Limb (tissue), 2 donors: ENCODE results near the gene IGSF1.
A peak's percentile ranks its signal among the peaks of the same experiment; 100 is the strongest.
"Not testable (repeated sequence)": the region's sequence is repeated elsewhere in the genome, so short reads cannot be mapped to it uniquely, and the experiment has no call there.

ENCODE experiments used
- DNase-seq, 2 donors: peaks; one replicate each; pipeline ENCODE4 v3.0.0-alpha.2; 2016; ENCODE audit errors: extremely low spot score in 2 of 2

The IGSF1 gene

GRCh38 chrX:131270080-131270479 is 19.0 kb downstream of the IGSF1 start:
- DNase-seq = no peak

GRCh38 chrX:131264665-131265064 is 24.4 kb downstream of the IGSF1 start:
- DNase-seq = no peak

GRCh38 chrX:131264053-131264452 is 25.1 kb downstream of the IGSF1 start:
- DNase-seq = no peak

GRCh38 chrX:131262738-131263679 is 26.1 kb downstream of the IGSF1 start:
- DNase-seq = no peak

GRCh38 chrX:131262200-131262599 is 26.9 kb downstream of the IGSF1 start:
- no peak for DNase-seq

GRCh38 chrX:131257367-131257766 is 31.7 kb downstream of the IGSF1 start:
- DNase-seq = no peak

GRCh38 chrX:131250984-131251738 is 37.9 kb downstream of the IGSF1 start:
- not testable (repeated sequence) for DNase-seq

GRCh38 chrX:131239057-131239456 is 50.0 kb downstream of the IGSF1 start:
- no peak for DNase-seq

GRCh38 chrX:131237363-131237762 is 51.7 kb downstream of the IGSF1 start:
- DNase-seq = no peak

GRCh38 chrX:131235768-131236545 is 53.1 kb downstream of the IGSF1 start:
- peak; percentile 16 to 41 for DNase-seq

GRCh38 chrX:131227608-131228007 is 61.5 kb downstream of the IGSF1 start:
- no peak for DNase-seq

- no peak for DNase-seq
These were observed 62.5 kb downstream of the IGSF1 start for GRCh38 chrX:131226591-131226990.

- DNase-seq = no peak
These were observed 64.0 kb downstream of the IGSF1 start for GRCh38 chrX:131225078-131225477.
